CD8-positive, alpha-beta memory T cell (primary cell): ENCODE measurements around the gene SCAPER. TPM values are rescaled to one million over a fixed set of nuclear protein-coding genes. Genes with fewer than 3 reads are reported as not detected.

Experiments used
- CTCF ChIA-PET: fragments of 350-600 bp; sonication (Branson Sonifier 250); formaldehyde crosslinking; loops from one replicate; lab custom pipeline; 2021; ENCODE audit warnings: antibody characterized with exemption; lab: Charles Lee
- POLR2A ChIA-PET: fragments of 350-600 bp; sonication (Branson Sonifier 250); formaldehyde crosslinking; loops from one replicate; lab custom pipeline; 2021; ENCODE audit warnings: antibody characterized with exemption; lab: Charles Lee
- DNase-seq, 5 donors: peaks; one replicate each; pipeline versions ENCODE4 v3.0.0 to v3.0.0-alpha.2; 2020 to 2022; ENCODE audit warnings: mixed read lengths in 1 of 5
- H3K27ac ChIP-seq: one replicate; pipeline ENCODE4 v1.7.0; 2013; ENCODE audit warnings: low read depth, mild to moderate bottlenecking, low read length, moderate library complexity
- H3K27me3 ChIP-seq: 2 replicates; pipeline ENCODE4 v1.7.0; 2013; ENCODE audit warnings: low read length, mild to moderate bottlenecking; ENCODE audit not compliant: insufficient read depth, poor library complexity, severe bottlenecking
- H3K36me3 ChIP-seq: 2 replicates; pipeline ENCODE4 v1.7.0; 2013; ENCODE audit warnings: mild to moderate bottlenecking, low read length, moderate library complexity; ENCODE audit not compliant: insufficient read depth
- H3K4me1 ChIP-seq: 2 replicates; pipeline ENCODE4 v1.7.0; 2013; ENCODE audit warnings: mild to moderate bottlenecking, low read length, moderate library complexity; ENCODE audit not compliant: insufficient read depth
- H3K4me3 ChIP-seq: 2 replicates; pipeline ENCODE4 v1.7.0; 2013; ENCODE audit warnings: mild to moderate bottlenecking, low read length
- H3K9me3 ChIP-seq: 2 replicates; pipeline ENCODE4 v1.7.0; 2013; ENCODE audit warnings: mild to moderate bottlenecking, low read length
- H3K27ac Mint-ChIP-seq, 8 donors: one replicate each; pipeline ENCODE4 v1.8.0; 2020 to 2021; ENCODE audit warnings: mixed read lengths in 8 of 8, mild to moderate bottlenecking in 6 of 8, inconsistent platforms in 3 of 8, moderate library complexity in 3 of 8
- H3K27me3 Mint-ChIP-seq, 2 donors: one replicate each; pipeline ENCODE4 v1.8.0; 2020 to 2021; ENCODE audit warnings: mixed read lengths in 2 of 2, mild to moderate bottlenecking in 1 of 2, moderate library complexity in 1 of 2
- H3K36me3 Mint-ChIP-seq, 3 donors: one replicate each; pipeline ENCODE4 v1.8.0; 2020 to 2021; ENCODE audit warnings: mixed read lengths in 3 of 3, inconsistent platforms in 1 of 3, mild to moderate bottlenecking in 1 of 3
- H3K4me1 Mint-ChIP-seq, 3 donors: one replicate each; pipeline ENCODE4 v1.8.0; 2020 to 2021; ENCODE audit warnings: mixed read lengths in 3 of 3, inconsistent platforms in 1 of 3, mild to moderate bottlenecking in 1 of 3
- H3K4me3 Mint-ChIP-seq, 7 donors: one replicate each; pipeline ENCODE4 v1.8.0; 2020 to 2021; ENCODE audit warnings: mixed read lengths in 7 of 7, mild to moderate bottlenecking in 6 of 7, moderate library complexity in 4 of 7, inconsistent platforms in 2 of 7
- H3K9me3 Mint-ChIP-seq, 5 donors: one replicate each; pipeline ENCODE4 v1.8.0; 2020 to 2022; ENCODE audit warnings: mixed read lengths in 5 of 5, mild to moderate bottlenecking in 3 of 5, moderate library complexity in 2 of 5, inconsistent platforms in 1 of 5
- polyA plus RNA-seq: library from polyadenylated mRNA; unstranded; fragments of 300-500 nt; fragmentation: Illumina TruSeq; gene quantifications from one replicate; pipeline ENCODE4 v1.2.3, GENCODE V29; 2021
- total RNA-seq, 2 experiments: library from RNA; stranded (reverse); gene quantifications; one replicate each; pipeline ENCODE4 v1.2.3, GENCODE V29; 2021

Gene SCAPER
- total and polyA plus RNA-seq, 3 experiments from 2014 or later = 15.5 to 26.6 (median 16.0) TPM

DNA sequence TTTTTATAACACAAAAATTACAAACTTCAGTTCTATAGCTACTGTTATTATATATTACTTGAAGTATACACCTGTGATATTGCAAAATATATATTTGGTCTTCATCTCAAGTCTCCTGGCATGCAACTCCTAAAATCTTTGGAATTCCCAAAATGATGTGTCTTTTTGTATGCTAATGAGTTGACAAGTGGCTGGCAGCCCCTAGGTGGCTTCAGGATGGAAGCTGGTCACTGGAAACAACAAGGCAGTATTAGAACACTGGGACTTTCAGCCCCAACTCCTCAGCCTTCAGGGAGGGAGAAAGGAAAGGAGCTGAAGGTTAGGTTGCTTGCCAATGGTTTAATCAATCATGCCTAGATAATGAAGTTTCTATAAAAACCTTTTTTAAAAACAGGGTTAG is 112.0 kb downstream of the SCAPER start:
- ChIA-PET POLR2A (no interaction called here), CTCF (no interaction called here)
- no peaks in the 10 kb centered on the region for H3K27me3 ChIP-seq
- H3K9me3 ChIP-seq = no peaks in the 10 kb centered on the region
- no peaks in the 10 kb centered on the region for H3K4me1 ChIP-seq
- no peak overlapping the region for H3K27ac Mint-ChIP-seq
- H3K27me3 Mint-ChIP-seq = no peaks in the 10 kb centered on the region
- H3K4me3 Mint-ChIP-seq = no peak overlapping the region
- H3K9me3 Mint-ChIP-seq = peaks cover 2 to 11% (median 3%) of the 10 kb centered on the region in 5 donors
- peaks cover 8% of the 10 kb centered on the region for H3K36me3 ChIP-seq
- H3K27ac ChIP-seq = no peak overlapping the region
- DNase-seq = no peak
- peaks cover 25 to 59% (median 42%) of the 10 kb centered on the region in 3 donors for H3K36me3 Mint-ChIP-seq
- H3K4me3 ChIP-seq = no peak overlapping the region
- H3K4me1 Mint-ChIP-seq = peaks cover 0 to 1% (median 0%) of the 10 kb centered on the region in 3 donors

GRCh38 chr15:76791511-76791910 is 113.6 kb downstream of the SCAPER start:
- peaks cover 2 to 11% (median 3%) of the 10 kb centered on the region in 5 donors for H3K9me3 Mint-ChIP-seq
- CTCF ChIA-PET = no interaction called here
- DNase-seq = no peak

GRCh38 chr15:76787273-76787672 is 117.9 kb downstream of the SCAPER start:
- Mint-ChIP-seq H3K27ac (no peak overlapping the region), H3K4me1 (peaks cover 0 to 2% (median 0%) of the 10 kb centered on the region in 3 donors), H3K9me3 (peaks cover 3 to 11% (median 5%) of the 10 kb centered on the region in 5 donors), H3K4me3 (no peak overlapping the region), H3K36me3 (peaks cover 32 to 59% (median 51%) of the 10 kb centered on the region in 3 donors), H3K27me3 (no peaks in the 10 kb centered on the region)
- no peaks in the 10 kb centered on the region for H3K4me1 ChIP-seq
- H3K27me3 ChIP-seq = no peaks in the 10 kb centered on the region
- ChIA-PET CTCF (no interaction called here), POLR2A (no interaction called here)
- H3K9me3 ChIP-seq = no peaks in the 10 kb centered on the region
- DNase-seq = no peak
- no peak overlapping the region for H3K27ac ChIP-seq
- no peak overlapping the region for H3K4me3 ChIP-seq
- peaks cover under 1% of the 10 kb centered on the region for H3K36me3 ChIP-seq

More at GRCh38 chr15:76791511-76791910, 113.6 kb downstream of the SCAPER start:
- Histone ChIP-seq H3K4me1 (no peaks in the 10 kb centered on the region), H3K4me3 (no peak overlapping the region), H3K36me3 (peaks cover 7% of the 10 kb centered on the region), H3K27me3 (no peaks in the 10 kb centered on the region), H3K9me3 (no peaks in the 10 kb centered on the region), H3K27ac (no peak overlapping the region)
- H3K4me1 Mint-ChIP-seq = peaks cover 0 to 1% (median 0%) of the 10 kb centered on the region in 3 donors
- no peak overlapping the region for H3K4me3 Mint-ChIP-seq
- POLR2A ChIA-PET = no interaction called here
- no peak overlapping the region for H3K27ac Mint-ChIP-seq
- peaks cover 25 to 50% (median 43%) of the 10 kb centered on the region in 3 donors for H3K36me3 Mint-ChIP-seq
- no peaks in the 10 kb centered on the region for H3K27me3 Mint-ChIP-seq

DNA sequence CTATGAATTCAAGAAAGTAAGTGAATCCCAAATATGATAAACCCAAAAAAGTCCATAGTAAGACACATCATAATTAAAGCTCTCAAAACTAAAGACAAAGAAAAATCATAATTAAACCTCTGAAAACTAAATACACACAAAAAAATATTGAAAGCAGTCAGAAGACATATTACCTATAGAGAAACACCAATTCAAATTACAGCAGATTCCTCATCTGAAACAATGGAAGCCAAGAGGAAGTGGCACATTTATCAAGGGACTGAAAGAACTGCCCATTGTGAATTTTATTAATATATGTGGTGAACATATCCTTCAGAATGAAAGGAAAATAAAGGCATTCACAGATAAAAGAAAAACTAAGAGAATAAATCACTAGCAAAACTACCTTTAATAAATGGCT is 128.2 kb downstream of the SCAPER start:
- no peaks in the 10 kb centered on the region for H3K9me3 ChIP-seq
- Mint-ChIP-seq H3K27ac (no peak overlapping the region), H3K4me3 (no peak overlapping the region), H3K9me3 (peaks cover 0 to 7% (median 2%) of the 10 kb centered on the region in 5 donors), H3K36me3 (peaks cover 23 to 37% (median 33%) of the 10 kb centered on the region in 3 donors), H3K27me3 (no peaks in the 10 kb centered on the region), H3K4me1 (no peaks in the 10 kb centered on the region)
- no peak overlapping the region for H3K4me3 ChIP-seq
- no peaks in the 10 kb centered on the region for H3K27me3 ChIP-seq
- no peaks in the 10 kb centered on the region for H3K4me1 ChIP-seq
- no peaks in the 10 kb centered on the region for H3K36me3 ChIP-seq
- ChIA-PET CTCF (no interaction called here), POLR2A (no interaction called here)
- no peak for DNase-seq
- H3K27ac ChIP-seq = no peak overlapping the region

- Histone ChIP-seq H3K27me3 (no peaks in the 10 kb centered on the region), H3K4me3 (no peak overlapping the region), H3K27ac (no peak overlapping the region), H3K9me3 (no peaks in the 10 kb centered on the region), H3K4me1 (no peaks in the 10 kb centered on the region), H3K36me3 (no peaks in the 10 kb centered on the region)
- H3K36me3 Mint-ChIP-seq = peaks cover 23 to 39% (median 28%) of the 10 kb centered on the region in 3 donors
- POLR2A ChIA-PET = no interaction called here
- no peak overlapping the region for H3K27ac Mint-ChIP-seq
- no peak overlapping the region for H3K4me3 Mint-ChIP-seq
- CTCF ChIA-PET = no interaction called here
- H3K4me1 Mint-ChIP-seq = no peaks in the 10 kb centered on the region
- no peaks in the 10 kb centered on the region for H3K27me3 Mint-ChIP-seq
- DNase-seq = no peak
- peaks cover 0 to 7% (median 2%) of the 10 kb centered on the region in 5 donors for H3K9me3 Mint-ChIP-seq
Measured at GRCh38 chr15:76776480-76776879, 128.7 kb downstream of the SCAPER start.

DNA sequence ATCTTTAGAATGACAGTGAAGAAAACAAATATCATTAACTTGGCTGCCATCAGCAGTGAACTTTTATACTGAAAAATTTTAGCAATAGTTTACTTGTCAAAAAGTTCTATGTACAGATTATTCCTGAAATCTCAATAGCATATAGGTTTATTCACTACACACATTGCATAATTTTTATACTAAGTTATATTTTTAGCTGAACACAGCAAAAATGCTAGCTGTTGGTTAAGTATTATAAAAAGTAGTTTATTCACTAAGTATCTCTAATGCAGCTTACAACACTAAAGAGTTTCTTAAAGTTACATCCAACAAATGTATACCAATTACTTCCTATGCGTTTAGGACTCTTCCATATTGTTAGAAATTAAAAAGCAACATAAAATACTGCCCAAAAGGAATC is 131.9 kb downstream of the SCAPER start:
- ChIA-PET POLR2A (no interaction called here), CTCF (no interaction called here)
- Mint-ChIP-seq H3K4me1 (no peaks in the 10 kb centered on the region), H3K4me3 (no peak overlapping the region), H3K9me3 (peaks cover 0 to 7% (median 4%) of the 10 kb centered on the region in 5 donors), H3K27ac (peak overlapping the region in 1 of 8 donors; percentile 61), H3K27me3 (no peaks in the 10 kb centered on the region), H3K36me3 (peaks cover 27 to 40% (median 30%) of the 10 kb centered on the region in 3 donors)
- no peak overlapping the region for H3K27ac ChIP-seq
- no peaks in the 10 kb centered on the region for H3K4me1 ChIP-seq
- H3K4me3 ChIP-seq = no peak overlapping the region
- H3K36me3 ChIP-seq = no peaks in the 10 kb centered on the region
- H3K27me3 ChIP-seq = no peaks in the 10 kb centered on the region
- DNase-seq = no peak
- no peaks in the 10 kb centered on the region for H3K9me3 ChIP-seq

DNA sequence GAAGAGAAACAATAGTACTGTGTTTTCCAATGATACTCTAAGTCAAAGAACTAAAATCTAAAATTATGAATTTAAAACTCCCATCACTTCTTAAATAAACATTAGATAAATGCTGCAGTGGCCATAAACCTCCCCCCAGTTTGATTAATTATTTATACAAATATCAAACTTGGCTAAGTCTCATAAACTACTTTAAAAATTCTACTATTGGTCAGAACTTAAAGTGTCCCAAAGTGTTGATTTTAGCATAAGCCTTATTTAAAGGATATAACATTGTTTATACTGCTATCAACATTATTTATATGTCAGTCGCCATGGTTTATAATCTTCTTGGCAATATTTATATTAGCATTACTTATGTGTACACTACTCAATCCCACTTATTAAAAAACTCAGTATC is 132.4 kb downstream of the SCAPER start:
- Histone ChIP-seq H3K4me3 (no peak overlapping the region), H3K4me1 (no peaks in the 10 kb centered on the region), H3K27me3 (no peaks in the 10 kb centered on the region), H3K36me3 (no peaks in the 10 kb centered on the region), H3K27ac (no peak overlapping the region), H3K9me3 (no peaks in the 10 kb centered on the region)
- CTCF ChIA-PET = no interaction called here
- no peak overlapping the region for H3K4me3 Mint-ChIP-seq
- H3K27ac Mint-ChIP-seq = peak overlapping the region in 2 of 8 donors; percentile 54 to 61
- H3K36me3 Mint-ChIP-seq = peaks cover 28 to 43% (median 33%) of the 10 kb centered on the region in 3 donors
- no peaks in the 10 kb centered on the region for H3K4me1 Mint-ChIP-seq
- no peak for DNase-seq
- POLR2A ChIA-PET = no interaction called here
- peaks cover 0 to 7% (median 5%) of the 10 kb centered on the region in 5 donors for H3K9me3 Mint-ChIP-seq
- no peaks in the 10 kb centered on the region for H3K27me3 Mint-ChIP-seq

DNA sequence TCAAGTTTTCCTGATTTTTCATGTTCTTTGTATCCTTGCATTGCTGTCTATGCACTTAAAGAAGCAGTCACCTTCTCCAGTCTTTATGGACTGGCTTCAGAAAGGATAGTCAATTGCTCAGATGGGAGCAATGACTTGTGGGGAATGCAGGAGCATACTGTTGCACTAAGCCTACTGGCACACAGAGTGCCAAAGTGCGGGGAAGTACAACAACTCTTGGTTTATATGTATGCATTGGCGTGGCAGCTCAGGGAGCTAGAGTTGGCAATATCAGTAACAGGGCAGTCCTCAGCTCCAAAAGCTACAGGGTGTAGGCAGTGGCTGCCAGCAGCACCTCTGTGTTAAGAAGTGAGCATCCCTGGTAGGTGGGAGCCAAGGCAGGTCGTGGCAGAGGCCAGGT is 141.1 kb downstream of the SCAPER start:
- Mint-ChIP-seq H3K4me3 (no peak overlapping the region), H3K27me3 (no peaks in the 10 kb centered on the region), H3K36me3 (peaks cover 29 to 73% (median 43%) of the 10 kb centered on the region in 3 donors), H3K9me3 (peaks cover 4 to 11% (median 10%) of the 10 kb centered on the region in 5 donors), H3K4me1 (no peaks in the 10 kb centered on the region), H3K27ac (peak overlapping the region in 1 of 8 donors; percentile 82)
- DNase-seq = no peak
- no peak overlapping the region for H3K27ac ChIP-seq
- POLR2A ChIA-PET = no interaction called here
- H3K36me3 ChIP-seq = peaks cover 18% of the 10 kb centered on the region
- no peaks in the 10 kb centered on the region for H3K27me3 ChIP-seq
- H3K4me3 ChIP-seq = no peak overlapping the region
- H3K9me3 ChIP-seq = peaks cover 8% of the 10 kb centered on the region
- CTCF ChIA-PET = no interaction called here
- no peaks in the 10 kb centered on the region for H3K4me1 ChIP-seq
